CD4-positive, alpha-beta T cell (primary cell): ENCODE results near the gene VEPH1. TPM values are rescaled to one million over a fixed set of nuclear protein-coding genes. Genes with fewer than 3 reads are reported as not detected.
"Not testable (repeated sequence)": the region's sequence is repeated elsewhere in the genome, so short reads cannot be mapped to it uniquely, and the experiment has no call there.

Source experiments
- ATAC-seq: fragments of 200-7000 bp; cut with Tn5 transposase; one replicate; pipeline ENCODE4 v1.10.0; 2022; ENCODE audit warnings: mild to moderate bottlenecking; ENCODE audit not compliant: poor library complexity
- CTCF ChIA-PET: fragments of 350-600 bp; sonication (Branson Sonifier 250); formaldehyde crosslinking; loops from one replicate; lab custom pipeline; 2021; ENCODE audit warnings: antibody characterized with exemption, inconsistent platforms; lab: Charles Lee
- POLR2A ChIA-PET: fragments of 350-600 bp; sonication (Branson Sonifier 250); formaldehyde crosslinking; loops from one replicate; lab custom pipeline; 2021; ENCODE audit warnings: antibody characterized with exemption, inconsistent platforms; lab: Charles Lee
- DNase-seq, 14 experiments: peaks; one replicate each; pipeline ENCODE4 v3.0.0-alpha.2; 2013 to 2020; ENCODE audit warnings: mixed read lengths in 2 of 14
- H3K27ac ChIP-seq, 2 donors: one replicate each; pipeline versions ENCODE4 v1.5.1 to v1.7.0; 2013; ENCODE audit warnings: low read length in 2 of 2, low read depth in 1 of 2, mild to moderate bottlenecking in 1 of 2
- H3K27me3 ChIP-seq, 2 experiments: 1 replicate in 1 of 2; 2 replicates in 1 of 2; pipeline versions ENCODE4 v1.6.1 to v1.7.0; 2013; ENCODE audit warnings: low read length in 2 of 2, control low read depth in 1 of 2, mild to moderate bottlenecking in 1 of 2, moderate library complexity in 1 of 2; ENCODE audit not compliant: insufficient read depth in 2 of 2, control insufficient read depth in 1 of 2
- H3K36me3 ChIP-seq: one replicate; pipeline ENCODE4 v1.6.1; 2013; ENCODE audit warnings: low read length, control low read depth; ENCODE audit not compliant: insufficient read depth
- H3K4me1 ChIP-seq: one replicate; pipeline ENCODE4 v1.6.1; 2013; ENCODE audit warnings: low read length, control low read depth; ENCODE audit not compliant: insufficient read depth
- H3K4me3 ChIP-seq: one replicate; pipeline ENCODE4 v1.5.1; 2013; ENCODE audit warnings: mild to moderate bottlenecking, low read length, moderate library complexity
- H3K9me3 ChIP-seq, 2 experiments: 1 replicate in 1 of 2; 2 replicates in 1 of 2; pipeline versions ENCODE4 v1.6.1 to v1.7.0; 2013; ENCODE audit warnings: low read length in 2 of 2, mild to moderate bottlenecking in 2 of 2, control low read depth in 1 of 2, moderate library complexity in 1 of 2; ENCODE audit not compliant: control insufficient read depth in 1 of 2, insufficient read depth in 1 of 2
- H3K27ac Mint-ChIP-seq: one replicate; pipeline ENCODE4 v1.8.0; 2020; ENCODE audit warnings: mixed read lengths
- H3K27me3 Mint-ChIP-seq: one replicate; pipeline ENCODE4 v1.8.0; 2021; ENCODE audit warnings: mixed read lengths
- H3K36me3 Mint-ChIP-seq: one replicate; pipeline ENCODE4 v1.8.0; 2021; ENCODE audit warnings: low read depth, mixed read lengths
- H3K4me1 Mint-ChIP-seq: one replicate; pipeline ENCODE4 v1.8.0; 2021; ENCODE audit warnings: low read depth, mixed read lengths
- H3K4me3 Mint-ChIP-seq: one replicate; pipeline ENCODE4 v1.8.0; 2020; ENCODE audit warnings: mild to moderate bottlenecking, mixed read lengths
- H3K9me3 Mint-ChIP-seq: one replicate; pipeline ENCODE4 v1.8.0; 2020; ENCODE audit warnings: mixed read lengths
- intact Hi-C, 2 experiments: fragments of 100-400 bp; cut with DNase I in 1 of 2; cut with micrococcal nuclease in 1 of 2; formaldehyde crosslinking; loops; one replicate each; pipeline versions ENCODE4 v1.15.1 to v1.9.0; 2023 to 2025; cut with DNase I, micrococcal nuclease
- total RNA-seq, 174 experiments: library from RNA in 2 of 174; stranded (reverse) in 2 of 174; gene quantifications; one replicate each; pipeline ENCODE4 v1.2.3 and lab custom pipeline; 2021 to 2026
- TF ChIP-seq, protein P1 (sequence below): fragments of 200-600 bp; IDR thresholded peaks from one replicate; pipeline ENCODE4 v1.8.0; 2022; ENCODE audit warnings: antibody characterized with exemption, mild to moderate bottlenecking

Gene VEPH1
- total RNA-seq, 2 experiments from 2014 or later = not detected

DNA sequence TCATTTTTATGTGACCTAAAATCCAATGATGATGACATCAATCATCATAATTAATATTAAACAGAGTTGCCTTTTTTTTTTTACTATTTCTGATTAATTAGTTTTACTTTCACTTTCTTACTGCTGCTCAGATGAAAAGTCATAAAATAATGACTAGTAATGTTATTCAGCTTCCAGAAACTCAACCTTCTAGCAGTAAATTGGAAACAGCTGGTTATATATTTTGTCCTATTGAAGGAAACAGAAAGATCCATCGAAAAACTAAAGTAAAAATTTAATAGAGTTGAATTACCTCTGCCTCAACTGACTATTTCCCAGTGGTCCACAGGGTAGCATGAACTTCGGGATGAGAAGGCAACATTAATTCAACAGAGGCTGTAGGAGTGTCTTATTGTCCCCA is 173.7 kb downstream of the VEPH1 start:
- Mint-ChIP-seq H3K9me3 (peaks cover 7% of the 10 kb centered on the region), H3K4me3 (no peak overlapping the region), H3K27me3 (no peaks in the 10 kb centered on the region), H3K27ac (no peak overlapping the region), H3K4me1 (no peaks in the 10 kb centered on the region), H3K36me3 (peaks cover 3% of the 10 kb centered on the region)
- no peaks in the 10 kb centered on the region for H3K36me3 ChIP-seq
- POLR2A ChIA-PET = no interaction called here
- no peaks in the 10 kb centered on the region for H3K27me3 ChIP-seq
- intact Hi-C loops = no loop called here
- H3K4me1 ChIP-seq = no peaks in the 10 kb centered on the region
- TF ChIP-seq, protein P1, sequence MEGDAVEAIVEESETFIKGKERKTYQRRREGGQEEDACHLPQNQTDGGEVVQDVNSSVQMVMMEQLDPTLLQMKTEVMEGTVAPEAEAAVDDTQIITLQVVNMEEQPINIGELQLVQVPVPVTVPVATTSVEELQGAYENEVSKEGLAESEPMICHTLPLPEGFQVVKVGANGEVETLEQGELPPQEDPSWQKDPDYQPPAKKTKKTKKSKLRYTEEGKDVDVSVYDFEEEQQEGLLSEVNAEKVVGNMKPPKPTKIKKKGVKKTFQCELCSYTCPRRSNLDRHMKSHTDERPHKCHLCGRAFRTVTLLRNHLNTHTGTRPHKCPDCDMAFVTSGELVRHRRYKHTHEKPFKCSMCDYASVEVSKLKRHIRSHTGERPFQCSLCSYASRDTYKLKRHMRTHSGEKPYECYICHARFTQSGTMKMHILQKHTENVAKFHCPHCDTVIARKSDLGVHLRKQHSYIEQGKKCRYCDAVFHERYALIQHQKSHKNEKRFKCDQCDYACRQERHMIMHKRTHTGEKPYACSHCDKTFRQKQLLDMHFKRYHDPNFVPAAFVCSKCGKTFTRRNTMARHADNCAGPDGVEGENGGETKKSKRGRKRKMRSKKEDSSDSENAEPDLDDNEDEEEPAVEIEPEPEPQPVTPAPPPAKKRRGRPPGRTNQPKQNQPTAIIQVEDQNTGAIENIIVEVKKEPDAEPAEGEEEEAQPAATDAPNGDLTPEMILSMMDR = no peak
- H3K9me3 ChIP-seq = no peaks in the 10 kb centered on the region
- ATAC-seq = no peak
- no peak overlapping the region for H3K4me3 ChIP-seq
- CTCF ChIA-PET = no interaction called here
- no peak overlapping the region for H3K27ac ChIP-seq
- no peak for DNase-seq

DNA sequence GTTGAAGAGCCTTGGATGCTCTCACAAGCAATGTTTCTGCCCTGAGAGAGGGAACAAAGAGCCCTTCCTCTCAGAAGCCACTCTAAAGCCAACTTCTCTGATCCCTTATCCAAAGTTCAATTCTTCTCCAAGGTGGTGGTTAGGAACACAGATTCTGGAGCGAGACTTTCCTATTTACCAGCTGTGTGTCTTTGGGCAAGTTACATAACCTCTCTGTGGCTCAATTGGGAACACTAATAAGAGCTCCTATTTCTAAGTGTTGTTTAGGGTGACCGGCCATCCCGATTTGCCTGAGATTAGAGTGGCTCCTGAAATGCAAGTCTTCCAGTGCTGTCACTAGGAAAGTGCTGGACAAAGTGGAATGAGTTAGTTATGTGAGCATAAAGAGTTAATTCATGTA is 175.4 kb downstream of the VEPH1 start:
- Histone ChIP-seq H3K27ac (no peak overlapping the region), H3K36me3 (no peaks in the 10 kb centered on the region), H3K4me3 (no peak overlapping the region), H3K9me3 (no peaks in the 10 kb centered on the region), H3K4me1 (no peaks in the 10 kb centered on the region), H3K27me3 (no peaks in the 10 kb centered on the region)
- DNase-seq (no peak), ATAC-seq (no peak)
- Mint-ChIP-seq H3K27ac (no peak overlapping the region), H3K27me3 (no peaks in the 10 kb centered on the region), H3K36me3 (no peaks in the 10 kb centered on the region), H3K9me3 (peaks cover 7% of the 10 kb centered on the region), H3K4me3 (no peak overlapping the region), H3K4me1 (no peaks in the 10 kb centered on the region)
- intact Hi-C loops = no loop called here
- POLR2A ChIA-PET = no interaction called here
- CTCF ChIA-PET = no interaction called here
- TF ChIP-seq, protein P1 = no peak

DNA sequence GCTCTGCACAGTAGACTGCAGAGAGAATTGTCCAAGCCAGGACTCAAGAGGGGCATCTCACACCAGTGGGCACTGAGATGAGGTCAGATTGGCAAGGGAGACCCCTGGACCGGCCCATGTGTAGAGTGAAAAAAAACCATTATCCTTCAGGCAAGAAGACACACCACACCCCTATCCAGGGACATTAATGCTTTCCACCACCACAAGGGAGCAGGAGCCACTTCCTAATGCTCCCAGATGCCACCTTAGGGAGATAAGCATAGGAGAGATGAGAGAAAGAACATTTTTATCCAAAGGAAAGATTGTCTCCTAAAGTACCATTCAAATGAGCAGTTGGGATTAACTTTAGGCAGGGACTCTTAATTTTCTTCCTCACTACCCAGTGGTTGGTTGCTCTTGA is 176.2 kb downstream of the VEPH1 start:
- no peak overlapping the region for H3K27ac ChIP-seq
- H3K27me3 ChIP-seq = no peaks in the 10 kb centered on the region
- Mint-ChIP-seq H3K4me3 (no peak overlapping the region), H3K36me3 (no peaks in the 10 kb centered on the region), H3K9me3 (peaks cover 7% of the 10 kb centered on the region), H3K27me3 (no peaks in the 10 kb centered on the region), H3K4me1 (no peaks in the 10 kb centered on the region), H3K27ac (no peak overlapping the region)
- ChIA-PET CTCF (no interaction called here), POLR2A (no interaction called here)
- H3K4me1 ChIP-seq = no peaks in the 10 kb centered on the region
- H3K4me3 ChIP-seq = no peak overlapping the region
- H3K9me3 ChIP-seq = no peaks in the 10 kb centered on the region
- TF ChIP-seq, protein P1 = no peak
- no peak for DNase-seq
- no peaks in the 10 kb centered on the region for H3K36me3 ChIP-seq
- no peak for ATAC-seq
- intact Hi-C loops = no loop called here

DNA sequence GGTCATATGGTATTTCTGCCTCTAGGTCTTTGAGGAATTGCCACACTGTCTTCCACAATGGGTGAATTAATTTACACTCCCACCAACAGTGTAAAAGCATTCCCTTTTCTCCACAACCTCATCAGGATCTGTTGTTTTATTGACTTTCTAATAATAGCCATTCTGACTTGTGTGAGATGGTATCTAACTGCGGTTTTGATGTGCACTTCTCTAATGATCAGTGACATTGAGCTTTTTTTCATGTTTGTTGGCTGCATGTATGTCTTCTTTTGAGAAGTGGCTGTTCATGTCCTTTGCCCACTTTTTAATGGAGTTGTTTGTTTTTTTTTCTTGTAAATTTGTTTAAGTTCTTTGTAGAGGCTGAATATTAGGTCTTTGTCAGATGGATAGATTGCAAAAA is 178.3 kb downstream of the VEPH1 start:
- H3K27me3 Mint-ChIP-seq, H3K27ac ChIP-seq, H3K36me3 ChIP-seq, ATAC-seq, intact Hi-C loops, H3K9me3 Mint-ChIP-seq, H3K4me1 ChIP-seq, H3K9me3 ChIP-seq, H3K4me1 Mint-ChIP-seq, H3K36me3 Mint-ChIP-seq, H3K4me3 ChIP-seq, POLR2A ChIA-PET, DNase-seq, H3K4me3 Mint-ChIP-seq, H3K27me3 ChIP-seq, H3K27ac Mint-ChIP-seq: not testable (repeated sequence)
- CTCF ChIA-PET = interaction anchor here (1.0 kb wide), 1 partner anchor 11 kb away, joined by 3 read pairs; no protein-coding TSS in a partner anchor
